NT2/D1 (cell line): ENCODE data around the gene PGM1.

ENCODE experiments used
- YY1 ChIP-seq: IDR thresholded peaks from 2 replicates; pipeline ENCODE4 v1.6.1; 2011; ENCODE audit not compliant: insufficient read length, insufficient read depth
- ZNF274 ChIP-seq: IDR thresholded peaks from 2 replicates; pipeline ENCODE4 v1.6.1; 2011; ENCODE audit warnings: mild to moderate bottlenecking, low read depth, low read length

DNA sequence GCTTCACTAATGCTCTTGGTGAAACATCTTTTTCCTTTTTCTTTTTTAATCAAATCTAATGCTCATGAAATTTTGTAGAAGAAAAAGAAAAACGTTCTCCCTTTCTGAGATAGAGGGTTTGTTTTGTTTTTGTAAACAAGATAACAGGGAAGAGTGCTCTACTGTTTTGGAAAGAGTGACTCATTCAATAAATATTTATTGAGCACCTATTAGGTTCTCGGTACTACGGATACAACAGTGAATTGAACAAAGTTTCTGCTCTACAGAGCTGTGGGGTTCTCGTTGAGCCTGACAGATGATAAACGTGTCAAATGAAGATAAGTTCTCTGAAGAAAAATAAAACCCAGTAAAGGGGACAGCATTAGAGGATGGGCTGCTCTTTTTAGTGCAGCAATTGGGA is 7.0 kb downstream of the PGM1 start:
- TF ChIP-seq YY1 (no peak), ZNF274 (no peak)
